Measurements from ENCODE around the gene SALL1.

SALL1 gene

GRCh38 chr16:51106535-51106934 is 44.5 kb downstream of the SALL1 start:
- H2BK12ac ChIP-seq (ENCODE audit: low read length): no peak overlapping the region
- no peak overlapping the region for H2BK120ac ChIP-seq (ENCODE audit: insufficient read depth, low read length, poor library complexity)
- H3K27ac ChIP-seq (ENCODE audit: low read depth, low read length): no peak overlapping the region
- H3K79me1 ChIP-seq (ENCODE audit: low read length): no peaks in the 10 kb centered on the region
- H4K12ac ChIP-seq (ENCODE audit: low read depth, low read length): no peak overlapping the region
- no peak overlapping the region for H2AFZ ChIP-seq (ENCODE audit: insufficient read depth, low read length, poor library complexity)
- H3K36me3 ChIP-seq (ENCODE audit: control insufficient read depth in 1 of 2, insufficient read depth in 2 of 2, low read length in 2 of 2): no peaks in the 10 kb centered on the region
- no CpG with 5 or more reads among the region's 2 CpGs for WGBS (ENCODE audit: extremely low coverage, insufficient coverage, insufficient read length)
- DNase-seq: no peak
- H4K91ac ChIP-seq (ENCODE audit: low read depth, low read length): no peak overlapping the region
- H3K9ac ChIP-seq (ENCODE audit: low read length): no peak overlapping the region
- no peak overlapping the region for H3K4ac ChIP-seq (ENCODE audit: low read depth, low read length)
- no peak overlapping the region for H2BK5ac ChIP-seq (ENCODE audit: low read depth, low read length, poor library complexity)
- no peaks in the 10 kb centered on the region for H3K9me3 ChIP-seq (ENCODE audit: insufficient read depth, low read depth, low read length)
- H3K4me3 ChIP-seq (ENCODE audit: low read depth, low read length): no peak overlapping the region
- H3K14ac ChIP-seq (ENCODE audit: low read length): no peak overlapping the region
- H2AK5ac ChIP-seq (ENCODE audit: low read length): no peak overlapping the region
- H4K8ac ChIP-seq (ENCODE audit: low read depth, low read length): no peak overlapping the region
- no peaks in the 10 kb centered on the region for H3K4me1 ChIP-seq (ENCODE audit: control insufficient read depth in 1 of 2, insufficient read depth in 2 of 2, low read length in 2 of 2)
- H3K23ac ChIP-seq (ENCODE audit: low read length): no peak overlapping the region
- H3K79me2 ChIP-seq (ENCODE audit: control insufficient read depth, insufficient read depth, low read length, poor library complexity): no peaks in the 10 kb centered on the region
- H3K18ac ChIP-seq (ENCODE audit: low read length): no peak overlapping the region
- no peaks in the 10 kb centered on the region for H3K27me3 ChIP-seq (ENCODE audit: insufficient read depth, low read length)
- no peak overlapping the region for H3K4me2 ChIP-seq (ENCODE audit: low read length)

DNA sequence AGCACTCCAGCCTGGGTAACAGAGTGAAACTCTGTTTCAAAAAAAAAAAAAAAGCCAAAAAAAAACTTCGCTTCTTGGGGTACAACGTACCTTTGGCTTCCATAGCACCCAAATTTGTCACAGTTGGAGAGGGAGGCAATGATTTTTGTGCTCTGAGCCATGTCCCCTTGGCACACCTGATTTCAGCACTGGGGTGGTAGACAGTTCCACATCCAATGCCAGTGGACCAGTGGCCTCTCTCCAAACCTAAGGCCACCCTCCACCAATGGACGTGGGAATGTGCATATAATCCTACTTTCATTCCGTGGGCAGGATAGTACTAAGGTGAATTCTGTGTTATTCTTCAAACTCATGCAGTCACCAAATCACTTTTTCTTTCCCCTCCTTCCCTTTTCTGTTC is 47.5 kb downstream of the SALL1 start:
- Histone ChIP-seq H3K4ac (ENCODE audit: low read depth, low read length) (no peak overlapping the region), H3K14ac (ENCODE audit: low read length) (no peak overlapping the region), H3K23ac (ENCODE audit: low read length) (no peak overlapping the region), H3K4me2 (ENCODE audit: low read length) (no peak overlapping the region), H2BK120ac (ENCODE audit: insufficient read depth, low read length, poor library complexity) (no peak overlapping the region), H3K27me3 (ENCODE audit: insufficient read depth, low read length) (no peaks in the 10 kb centered on the region), H4K8ac (ENCODE audit: low read depth, low read length) (no peak overlapping the region), H2BK12ac (ENCODE audit: low read length) (no peak overlapping the region), H3K79me2 (ENCODE audit: control insufficient read depth, insufficient read depth, low read length, poor library complexity) (no peaks in the 10 kb centered on the region), H3K4me3 (ENCODE audit: low read depth, low read length) (no peak overlapping the region), H2BK5ac (ENCODE audit: low read depth, low read length, poor library complexity) (no peak overlapping the region), H3K27ac (ENCODE audit: low read depth, low read length) (no peak overlapping the region), H3K36me3 (ENCODE audit: control insufficient read depth in 1 of 2, insufficient read depth in 2 of 2, low read length in 2 of 2) (no peaks in the 10 kb centered on the region), H3K9me3 (ENCODE audit: insufficient read depth, low read depth, low read length) (no peaks in the 10 kb centered on the region), H3K79me1 (ENCODE audit: low read length) (no peaks in the 10 kb centered on the region), H2AK5ac (ENCODE audit: low read length) (no peak overlapping the region), H2AFZ (ENCODE audit: insufficient read depth, low read length, poor library complexity) (no peak overlapping the region), H4K91ac (ENCODE audit: low read depth, low read length) (no peak overlapping the region), H4K12ac (ENCODE audit: low read depth, low read length) (no peak overlapping the region), H3K4me1 (ENCODE audit: control insufficient read depth in 1 of 2, insufficient read depth in 2 of 2, low read length in 2 of 2) (no peaks in the 10 kb centered on the region), H3K18ac (ENCODE audit: low read length) (no peak overlapping the region), H3K9ac (ENCODE audit: low read length) (no peak overlapping the region)
- DNase-seq: no peak
- WGBS (ENCODE audit: extremely low coverage, insufficient coverage, insufficient read length): no CpG with 5 or more reads among the region's 4 CpGs

GRCh38 chr16:51097729-51098128 is 53.3 kb downstream of the SALL1 start:
- Histone ChIP-seq H3K36me3 (ENCODE audit: control insufficient read depth in 1 of 2, insufficient read depth in 2 of 2, low read length in 2 of 2) (no peaks in the 10 kb centered on the region), H3K9me3 (ENCODE audit: insufficient read depth, low read depth, low read length) (no peaks in the 10 kb centered on the region), H4K91ac (ENCODE audit: low read depth, low read length) (no peak overlapping the region), H4K8ac (ENCODE audit: low read depth, low read length) (no peak overlapping the region), H3K27me3 (ENCODE audit: insufficient read depth, low read length) (no peaks in the 10 kb centered on the region), H3K79me2 (ENCODE audit: control insufficient read depth, insufficient read depth, low read length, poor library complexity) (no peaks in the 10 kb centered on the region), H2AFZ (ENCODE audit: insufficient read depth, low read length, poor library complexity) (no peak overlapping the region), H2BK5ac (ENCODE audit: low read depth, low read length, poor library complexity) (no peak overlapping the region), H3K4me3 (ENCODE audit: low read depth, low read length) (no peak overlapping the region), H3K9ac (ENCODE audit: low read length) (no peak overlapping the region), H2AK5ac (ENCODE audit: low read length) (no peak overlapping the region), H3K14ac (ENCODE audit: low read length) (no peak overlapping the region), H3K4ac (ENCODE audit: low read depth, low read length) (no peak overlapping the region), H3K18ac (ENCODE audit: low read length) (no peak overlapping the region), H4K12ac (ENCODE audit: low read depth, low read length) (no peak overlapping the region), H3K23ac (ENCODE audit: low read length) (no peak overlapping the region), H2BK120ac (ENCODE audit: insufficient read depth, low read length, poor library complexity) (no peak overlapping the region), H3K79me1 (ENCODE audit: low read length) (no peaks in the 10 kb centered on the region), H2BK12ac (ENCODE audit: low read length) (no peak overlapping the region), H3K4me2 (ENCODE audit: low read length) (no peak overlapping the region), H3K4me1 (ENCODE audit: control insufficient read depth in 1 of 2, insufficient read depth in 2 of 2, low read length in 2 of 2) (no peaks in the 10 kb centered on the region), H3K27ac (ENCODE audit: low read depth, low read length) (no peak overlapping the region)
- WGBS (ENCODE audit: extremely low coverage, insufficient coverage, insufficient read length): no CpG with 5 or more reads among the region's 2 CpGs
- no peak for DNase-seq

- Histone ChIP-seq H4K12ac (ENCODE audit: low read depth, low read length) (no peak overlapping the region), H3K18ac (ENCODE audit: low read length) (no peak overlapping the region), H3K36me3 (ENCODE audit: control insufficient read depth in 1 of 2, insufficient read depth in 2 of 2, low read length in 2 of 2) (no peaks in the 10 kb centered on the region), H3K9ac (ENCODE audit: low read length) (no peak overlapping the region), H2BK12ac (ENCODE audit: low read length) (no peak overlapping the region), H2AFZ (ENCODE audit: insufficient read depth, low read length, poor library complexity) (no peak overlapping the region), H3K14ac (ENCODE audit: low read length) (no peak overlapping the region), H3K4me1 (ENCODE audit: control insufficient read depth in 1 of 2, insufficient read depth in 2 of 2, low read length in 2 of 2) (no peaks in the 10 kb centered on the region), H3K4me3 (ENCODE audit: low read depth, low read length) (no peak overlapping the region), H3K79me2 (ENCODE audit: control insufficient read depth, insufficient read depth, low read length, poor library complexity) (no peaks in the 10 kb centered on the region), H3K79me1 (ENCODE audit: low read length) (no peaks in the 10 kb centered on the region), H2BK120ac (ENCODE audit: insufficient read depth, low read length, poor library complexity) (no peak overlapping the region), H3K4me2 (ENCODE audit: low read length) (no peak overlapping the region), H2AK5ac (ENCODE audit: low read length) (no peak overlapping the region), H4K8ac (ENCODE audit: low read depth, low read length) (no peak overlapping the region), H3K27me3 (ENCODE audit: insufficient read depth, low read length) (no peaks in the 10 kb centered on the region), H3K9me3 (ENCODE audit: insufficient read depth, low read depth, low read length) (no peaks in the 10 kb centered on the region), H3K27ac (ENCODE audit: low read depth, low read length) (no peak overlapping the region), H4K91ac (ENCODE audit: low read depth, low read length) (no peak overlapping the region), H3K23ac (ENCODE audit: low read length) (no peak overlapping the region), H3K4ac (ENCODE audit: low read depth, low read length) (no peak overlapping the region), H2BK5ac (ENCODE audit: low read depth, low read length, poor library complexity) (no peak overlapping the region)
- no peak for DNase-seq
- WGBS (ENCODE audit: extremely low coverage, insufficient coverage, insufficient read length): no CpG with 5 or more reads among the region's 16 CpGs
Observed at GRCh38 chr16:51095890-51096626, 55.0 kb downstream of the SALL1 start.
